Neuronal stem cell (in vitro differentiated cells): Measurements from ENCODE around the gene NDUFB1.

Source experiments
- DNase-seq: peaks from one replicate; pipeline ENCODE4 v3.0.0-alpha.2; 2013; ENCODE audit warnings: low spot score
- H2AFZ ChIP-seq: one replicate; pipeline ENCODE4 v1.6.1; 2013; ENCODE audit warnings: mild to moderate bottlenecking, low read length, inconsistent platforms
- H2AK5ac ChIP-seq: 2 replicates; pipeline ENCODE4 v1.6.1; 2013; ENCODE audit warnings: low read depth, mild to moderate bottlenecking, inconsistent platforms, low read length, moderate library complexity, mixed read lengths
- H2BK120ac ChIP-seq: 2 replicates; pipeline ENCODE4 v1.6.1; 2013; ENCODE audit warnings: low read depth, mild to moderate bottlenecking, inconsistent platforms, low read length, moderate library complexity, mixed read lengths
- H2BK12ac ChIP-seq: one replicate; pipeline ENCODE4 v1.6.1; 2013; ENCODE audit warnings: low read length, inconsistent platforms
- H2BK15ac ChIP-seq: 2 replicates; pipeline ENCODE4 v1.6.1; 2013; ENCODE audit warnings: mild to moderate bottlenecking, low read length, inconsistent platforms, mixed read lengths
- H2BK5ac ChIP-seq: one replicate; pipeline ENCODE4 v1.6.1; 2013; ENCODE audit warnings: inconsistent platforms, mild to moderate bottlenecking, low read length, moderate library complexity
- H3K14ac ChIP-seq: one replicate; pipeline ENCODE4 v1.6.1; 2013; ENCODE audit warnings: low read length, inconsistent platforms
- H3K18ac ChIP-seq: 2 replicates; pipeline ENCODE4 v1.6.1; 2013; ENCODE audit warnings: low read length, inconsistent platforms
- H3K23ac ChIP-seq: 2 replicates; pipeline ENCODE4 v1.6.1; 2013; ENCODE audit warnings: low read depth, mild to moderate bottlenecking, mixed read lengths, low read length, inconsistent platforms; ENCODE audit not compliant: poor library complexity
- H3K27ac ChIP-seq: replicated peaks from 3 replicates; pipeline ENCODE4 v1.5.1; 2013; ENCODE audit warnings: low read length, inconsistent platforms
- H3K27me3 ChIP-seq, 3 experiments: 2 replicates each; pipeline ENCODE4 v1.6.1; 2013; ENCODE audit warnings: low read length in 3 of 3, mild to moderate bottlenecking in 2 of 3, inconsistent platforms in 1 of 3, low read depth in 1 of 3, mixed read lengths in 1 of 3, moderate library complexity in 1 of 3; ENCODE audit not compliant: control insufficient read depth in 3 of 3, insufficient read depth in 3 of 3
- H3K36me3 ChIP-seq, 2 donors: replicated peaks in 1 of 2; 2 replicates each; pipeline ENCODE4 v1.6.1; 2013; ENCODE audit warnings: low read length in 2 of 2; ENCODE audit not compliant: control insufficient read depth in 2 of 2, insufficient read depth in 2 of 2
- H3K4ac ChIP-seq: 2 replicates; pipeline ENCODE4 v1.6.1; 2013; ENCODE audit warnings: inconsistent platforms, mild to moderate bottlenecking, low read length, moderate library complexity
- H3K4me1 ChIP-seq, 2 donors: 1 replicate in 1 of 2; 2 replicates in 1 of 2; pipeline ENCODE4 v1.6.1; 2013; ENCODE audit warnings: low read length in 2 of 2, low read depth in 1 of 2; ENCODE audit not compliant: control insufficient read depth in 2 of 2, insufficient read depth in 1 of 2
- H3K4me2 ChIP-seq: one replicate; pipeline ENCODE4 v1.6.1; 2013; ENCODE audit warnings: mild to moderate bottlenecking, low read length, inconsistent platforms; ENCODE audit not compliant: insufficient read depth, poor library complexity, severe bottlenecking
- H3K4me3 ChIP-seq, 2 donors: 2 replicates each; pipeline ENCODE4 v1.5.1; 2013; ENCODE audit warnings: low read length in 2 of 2, mild to moderate bottlenecking in 2 of 2, inconsistent platforms in 1 of 2, moderate library complexity in 1 of 2
- H3K79me1 ChIP-seq: one replicate; pipeline ENCODE4 v1.6.1; 2013; ENCODE audit warnings: low read depth, mild to moderate bottlenecking, inconsistent platforms, low read length, moderate library complexity
- H3K9ac ChIP-seq: one replicate; pipeline ENCODE4 v1.6.1; 2013; ENCODE audit warnings: mild to moderate bottlenecking, low read depth, low read length, inconsistent platforms; ENCODE audit not compliant: poor library complexity
- H3K9me3 ChIP-seq, 2 donors: replicated peaks in 1 of 2; 2 replicates each; pipeline versions ENCODE3 to v1.6.1; 2013; ENCODE audit warnings: low read length in 2 of 2, mild to moderate bottlenecking in 2 of 2, inconsistent platforms in 1 of 2, low read depth in 1 of 2, mixed read lengths in 1 of 2, moderate library complexity in 1 of 2; ENCODE audit not compliant: control insufficient read depth in 2 of 2, insufficient read depth in 1 of 2
- H4K8ac ChIP-seq: one replicate; pipeline ENCODE4 v1.6.1; 2013; ENCODE audit warnings: low read depth, mild to moderate bottlenecking, inconsistent platforms, low read length, moderate library complexity
- H4K91ac ChIP-seq: one replicate; pipeline ENCODE4 v1.6.1; 2013; ENCODE audit warnings: low read length, low read depth, mild to moderate bottlenecking, inconsistent platforms; ENCODE audit not compliant: poor library complexity
- WGBS, 2 donors: extraction: QIAGEN DNeasy Blood & Tissue Kit; methylation state at CpG; one replicate each; pipeline ENCODE4 v1.1.7; 2013; ENCODE audit warnings: missing lambda C conversion rate in 2 of 2, mixed read lengths in 1 of 2; ENCODE audit not compliant: insufficient read length in 2 of 2, insufficient replicate concordance in 1 of 2; ENCODE audit errors: extremely low coverage in 2 of 2; 5-methylcytosine and 5-hydroxymethylcytosine counted together

Gene NDUFB1

DNA sequence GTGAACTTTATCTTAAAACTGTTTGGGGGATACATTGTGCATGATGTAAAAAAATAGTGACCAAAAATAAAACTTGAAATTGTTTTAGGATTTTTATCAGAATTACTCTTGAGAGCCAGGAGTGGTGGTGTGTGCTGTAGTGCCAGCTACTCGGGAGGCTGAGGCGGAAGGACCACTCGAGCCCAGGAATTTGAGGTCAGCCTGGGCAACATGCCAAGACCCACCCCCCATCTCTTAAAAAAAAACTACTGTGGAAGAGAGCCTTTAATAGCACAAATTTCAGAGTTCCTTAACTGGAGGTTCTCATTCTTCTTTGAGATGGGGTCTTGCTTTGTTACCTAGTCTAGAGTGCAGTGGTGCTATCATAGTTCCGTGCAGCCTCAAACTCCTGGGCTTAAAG, 21.8 kb upstream of the NDUFB1 start:
- peaks cover 28 to 95% of the 10 kb centered on the region in 2 donors for H3K36me3 ChIP-seq
- H3K4me2 ChIP-seq, result no peak overlapping the region
- H3K4ac ChIP-seq, result no peak overlapping the region
- no peak overlapping the region for H3K18ac ChIP-seq
- no peak overlapping the region for H3K14ac ChIP-seq
- H3K27ac ChIP-seq, result no peak overlapping the region
- no peak overlapping the region for H2AK5ac ChIP-seq
- H3K9me3 ChIP-seq, result no peaks in the 10 kb centered on the region
- H4K8ac ChIP-seq, result no peak overlapping the region
- no peak overlapping the region for H2BK120ac ChIP-seq
- no peaks in the 10 kb centered on the region for H3K4me1 ChIP-seq
- H2BK15ac ChIP-seq, result no peak overlapping the region
- WGBS, 2 donors, result no CpG with 5 or more reads among the region's 4 CpGs
- H2BK5ac ChIP-seq, result no peak overlapping the region
- H3K4me3 ChIP-seq, result no peak overlapping the region
- no peaks in the 10 kb centered on the region for H3K79me1 ChIP-seq
- no peak overlapping the region for H2BK12ac ChIP-seq
- H4K91ac ChIP-seq, result no peak overlapping the region
- DNase-seq, result no peak
- no peak overlapping the region for H2AFZ ChIP-seq
- H3K23ac ChIP-seq, result no peak overlapping the region
- no peaks in the 10 kb centered on the region for H3K27me3 ChIP-seq
- no peak overlapping the region for H3K9ac ChIP-seq

- Histone ChIP-seq H2BK15ac (no peak overlapping the region), H3K36me3 (peaks cover 15 to 98% of the 10 kb centered on the region in 2 donors), H4K91ac (no peak overlapping the region), H2BK12ac (no peak overlapping the region), H3K18ac (no peak overlapping the region), H2BK5ac (no peak overlapping the region), H2AK5ac (no peak overlapping the region), H3K9me3 (no peaks in the 10 kb centered on the region), H2BK120ac (no peak overlapping the region), H3K4me2 (no peak overlapping the region), H3K4me1 (no peaks in the 10 kb centered on the region), H2AFZ (no peak overlapping the region), H3K14ac (no peak overlapping the region), H3K79me1 (no peaks in the 10 kb centered on the region), H3K27ac (no peak overlapping the region), H3K23ac (no peak overlapping the region), H3K4ac (no peak overlapping the region), H3K4me3 (no peak overlapping the region), H4K8ac (no peak overlapping the region), H3K9ac (no peak overlapping the region), H3K27me3 (no peaks in the 10 kb centered on the region)
- DNase-seq, result no peak
- WGBS, 2 donors, result no CpG with 5 or more reads among the region's 1 CpG
Observed at GRCh38 chr14:92135269-92135668, 13.8 kb upstream of the NDUFB1 start.

- Histone ChIP-seq H3K23ac (no peak overlapping the region), H3K4me1 (no peaks in the 10 kb centered on the region), H3K4ac (no peak overlapping the region), H2BK5ac (no peak overlapping the region), H3K18ac (no peak overlapping the region), H4K91ac (no peak overlapping the region), H3K27me3 (no peaks in the 10 kb centered on the region), H3K27ac (no peak overlapping the region), H2AFZ (no peak overlapping the region), H2BK120ac (no peak overlapping the region), H4K8ac (no peak overlapping the region), H3K9me3 (no peaks in the 10 kb centered on the region), H2BK15ac (no peak overlapping the region), H3K14ac (no peak overlapping the region), H3K4me2 (no peak overlapping the region), H2BK12ac (no peak overlapping the region), H3K36me3 (peaks cover 17 to 99% of the 10 kb centered on the region in 2 donors), H3K9ac (no peak overlapping the region), H3K4me3 (no peak overlapping the region), H2AK5ac (no peak overlapping the region), H3K79me1 (no peaks in the 10 kb centered on the region)
- no CpG with 5 or more reads among the region's 1 CpG for WGBS, 2 donors
- DNase-seq, result no peak
Observed at GRCh38 chr14:92134456-92134855, 12.9 kb upstream of the NDUFB1 start.

DNA sequence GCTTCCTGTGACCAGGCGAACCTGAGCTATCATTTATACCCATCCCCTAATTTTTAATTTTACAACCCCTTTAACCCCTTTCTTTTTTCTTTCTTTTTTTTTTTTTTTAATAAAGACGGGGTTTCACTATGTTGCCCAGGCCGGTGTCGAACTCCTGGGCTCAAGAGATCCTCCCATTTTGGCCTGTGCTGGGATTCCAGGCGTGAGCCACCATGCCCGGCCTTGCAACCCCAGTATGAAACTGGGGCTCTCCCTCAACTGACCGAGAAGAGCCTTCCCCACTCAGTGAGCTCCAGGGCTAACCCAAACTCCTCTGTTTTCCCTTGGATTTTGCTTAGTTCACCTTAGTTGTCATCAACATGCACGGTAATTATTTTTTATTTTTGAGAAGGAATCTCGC, 1.3 kb upstream of the NDUFB1 start:
- no peak overlapping the region for H2BK12ac ChIP-seq
- peak overlapping the region; percentile 86 to 88 for H3K4me3 ChIP-seq
- H3K4ac ChIP-seq, result no peak overlapping the region
- H2AK5ac ChIP-seq, result peak overlapping the region; percentile 10
- H3K9ac ChIP-seq, result no peak overlapping the region
- H3K36me3 ChIP-seq, result peaks cover 8 to 68% of the 10 kb centered on the region in 2 donors
- H3K23ac ChIP-seq, result no peak overlapping the region
- H4K91ac ChIP-seq, result no peak overlapping the region
- H2BK15ac ChIP-seq, result no peak overlapping the region
- no peak for DNase-seq
- no peak overlapping the region for H2BK5ac ChIP-seq
- no peaks in the 10 kb centered on the region for H3K27me3 ChIP-seq
- peak overlapping the region; percentile 97 for H2AFZ ChIP-seq
- no peak overlapping the region for H2BK120ac ChIP-seq
- H3K27ac ChIP-seq, result no peak overlapping the region
- H3K79me1 ChIP-seq, result peaks cover 4% of the 10 kb centered on the region
- H3K4me1 ChIP-seq, result peaks cover 2% of the 10 kb centered on the region in 2 donors
- no peak overlapping the region for H3K14ac ChIP-seq
- H3K18ac ChIP-seq, result no peak overlapping the region
- no peak overlapping the region for H4K8ac ChIP-seq
- peak overlapping the region; percentile 68 for H3K4me2 ChIP-seq
- no peaks in the 10 kb centered on the region for H3K9me3 ChIP-seq
- no CpG with 5 or more reads among the region's 9 CpGs for WGBS, 2 donors
